Activated CD4-positive, alpha-beta memory T cell treated with anti-CD3 and anti-CD28 coated beads, Interleukin-2, amount 10 ng/mL, durations not matched to agents 7 days and 5 days (primary cell): ENCODE results near the gene ARHGAP27. TPM values are rescaled to one million over a fixed set of nuclear protein-coding genes. Genes with fewer than 3 reads are reported as not detected.
A peak's percentile ranks its signal among the peaks of the same experiment; 100 is the strongest.

Experiments
- CTCF ChIA-PET: fragments of 350-600 bp; sonication (Branson Sonifier 250); formaldehyde crosslinking; loops from one replicate; lab custom pipeline; 2021; ENCODE audit warnings: antibody characterized with exemption, inconsistent platforms; lab: Charles Lee
- POLR2A ChIA-PET: fragments of 350-600 bp; sonication (Branson Sonifier 250); formaldehyde crosslinking; loops from one replicate; lab custom pipeline; 2021; ENCODE audit warnings: antibody characterized with exemption; lab: Charles Lee
- DNase-seq: peaks from one replicate; pipeline ENCODE4 v3.0.0-alpha.2; 2020
- H3K27ac Mint-ChIP-seq: one replicate; pipeline ENCODE4 v1.8.0; 2021; ENCODE audit warnings: mild to moderate bottlenecking, mixed read lengths
- H3K27me3 Mint-ChIP-seq: one replicate; pipeline ENCODE4 v1.8.0; 2021; ENCODE audit warnings: mixed read lengths
- H3K36me3 Mint-ChIP-seq: one replicate; pipeline ENCODE4 v1.8.0; 2021; ENCODE audit warnings: low read depth, mixed read lengths
- H3K4me1 Mint-ChIP-seq: one replicate; pipeline ENCODE4 v1.8.0; 2021; ENCODE audit warnings: mixed read lengths
- H3K4me3 Mint-ChIP-seq: one replicate; pipeline ENCODE4 v1.8.0; 2021; ENCODE audit warnings: mild to moderate bottlenecking, mixed read lengths
- H3K9me3 Mint-ChIP-seq: one replicate; pipeline ENCODE4 v1.8.0; 2021; ENCODE audit warnings: mixed read lengths
- total RNA-seq, 2 experiments: library from RNA; stranded (reverse); gene quantifications; one replicate each; pipeline ENCODE4 v1.2.3, GENCODE V29; 2021

Gene ARHGAP27
- total RNA-seq, 2 experiments from 2014 or later, result 81.4 to 84.4 TPM

DNA sequence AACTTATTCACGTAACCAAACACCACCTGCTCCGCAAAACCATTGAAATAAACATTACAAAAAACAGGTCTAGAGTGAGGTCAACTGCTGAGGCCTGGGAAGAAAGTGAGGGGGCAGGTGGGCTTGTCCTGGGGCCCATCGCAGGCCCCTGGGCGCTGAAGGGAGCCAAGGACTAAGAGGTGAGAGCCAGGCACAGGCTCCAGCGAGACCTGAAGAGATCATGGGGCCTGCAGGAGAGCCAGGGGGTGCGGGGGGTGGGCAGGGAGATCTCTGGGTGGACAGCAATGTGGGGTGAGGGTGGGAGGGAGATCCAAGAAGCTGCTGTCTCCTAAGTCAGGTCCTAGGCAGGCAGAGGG, 7.9 kb downstream of the ARHGAP27 start:
- peaks cover 19% of the 10 kb centered on the region for H3K4me1 Mint-ChIP-seq
- no peak overlapping the region for H3K4me3 Mint-ChIP-seq
- peaks cover 22% of the 10 kb centered on the region for H3K36me3 Mint-ChIP-seq
- H3K27ac Mint-ChIP-seq, result no peak overlapping the region
- no peaks in the 10 kb centered on the region for H3K27me3 Mint-ChIP-seq
- ChIA-PET CTCF (no interaction called here), POLR2A (no interaction called here)
- H3K9me3 Mint-ChIP-seq, result no peaks in the 10 kb centered on the region
- no peak for DNase-seq

- H3K36me3 Mint-ChIP-seq, result peaks cover 19% of the 10 kb centered on the region
- no peaks in the 10 kb centered on the region for H3K27me3 Mint-ChIP-seq
- H3K4me1 Mint-ChIP-seq, result peaks cover 16% of the 10 kb centered on the region
- H3K4me3 Mint-ChIP-seq, result no peak overlapping the region
- no peaks in the 10 kb centered on the region for H3K9me3 Mint-ChIP-seq
- no peak for DNase-seq
- H3K27ac Mint-ChIP-seq, result no peak overlapping the region
- ChIA-PET CTCF (no interaction called here), POLR2A (interaction anchor here (1.4 kb wide), 1 partner anchor 11 kb away, joined by 3 read pairs; no protein-coding TSS in a partner anchor)
Measured at GRCh38 chr17:45423975-45424335, 8.7 kb downstream of the ARHGAP27 start.

GRCh38 chr17:45423304-45423974, 9.2 kb downstream of the ARHGAP27 start:
- POLR2A ChIA-PET, result interaction anchor here (1.4 kb wide), 1 partner anchor 11 kb away, joined by 3 read pairs; no protein-coding TSS in a partner anchor
- H3K9me3 Mint-ChIP-seq, result no peaks in the 10 kb centered on the region
- H3K4me1 Mint-ChIP-seq, result peaks cover 11% of the 10 kb centered on the region
- no peaks in the 10 kb centered on the region for H3K27me3 Mint-ChIP-seq
- DNase-seq, result no peak
- no peak overlapping the region for H3K27ac Mint-ChIP-seq
- H3K4me3 Mint-ChIP-seq, result no peak overlapping the region
- peaks cover 16% of the 10 kb centered on the region for H3K36me3 Mint-ChIP-seq
- CTCF ChIA-PET, result no interaction called here

- DNase-seq, result no peak
- no peaks in the 10 kb centered on the region for H3K27me3 Mint-ChIP-seq
- peak overlapping the region; percentile 2 for H3K27ac Mint-ChIP-seq
- H3K4me3 Mint-ChIP-seq, result no peak overlapping the region
- no peaks in the 10 kb centered on the region for H3K9me3 Mint-ChIP-seq
- CTCF ChIA-PET, result interaction anchor here (0.7 kb wide), 2 partner anchors 31 to 145 kb away, joined by 3 to 6 read pairs; no protein-coding TSS in a partner anchor
- H3K4me1 Mint-ChIP-seq, result peaks cover 28% of the 10 kb centered on the region
- POLR2A ChIA-PET, result interaction anchor here (1.1 kb wide), 1 partner anchor 14 kb away, joined by 3 read pairs; no protein-coding TSS in a partner anchor
- H3K36me3 Mint-ChIP-seq, result peaks cover 7% of the 10 kb centered on the region
Measured at GRCh38 chr17:45414990-45415881, 17.4 kb downstream of the ARHGAP27 start.

- POLR2A ChIA-PET, result no interaction called here
- H3K27me3 Mint-ChIP-seq, result no peaks in the 10 kb centered on the region
Measured at GRCh38 chr17:45413498-45413923, 19.2 kb downstream of the ARHGAP27 start.

GRCh38 chr17:45411348-45412105, 21.1 kb downstream of the ARHGAP27 start:
- POLR2A ChIA-PET, result interaction anchor here (0.6 to 1.3 kb wide), 4 partner anchors 20 to 190 kb away, joined by 3 to 6 read pairs (median 4); partner anchors contain the start of gene FMNL1
- CTCF ChIA-PET, result interaction anchor here (1.4 kb wide), 1 partner anchor 17 kb away, joined by 4 read pairs; no protein-coding TSS in a partner anchor
- DNase-seq, result no peak
- Mint-ChIP-seq H3K9me3 (no peaks in the 10 kb centered on the region), H3K4me3 (peak overlapping the region; percentile 100), H3K36me3 (peaks cover 32% of the 10 kb centered on the region), H3K27me3 (no peaks in the 10 kb centered on the region), H3K27ac (peak overlapping the region; percentile 98), H3K4me1 (peaks cover 56% of the 10 kb centered on the region)

More at GRCh38 chr17:45413498-45413923, 19.2 kb downstream of the ARHGAP27 start:
- Mint-ChIP-seq H3K36me3 (peaks cover 19% of the 10 kb centered on the region), H3K27ac (no peak overlapping the region), H3K9me3 (no peaks in the 10 kb centered on the region), H3K4me1 (peaks cover 39% of the 10 kb centered on the region), H3K4me3 (no peak overlapping the region)
- no peak for DNase-seq
- CTCF ChIA-PET, result no interaction called here

DNA sequence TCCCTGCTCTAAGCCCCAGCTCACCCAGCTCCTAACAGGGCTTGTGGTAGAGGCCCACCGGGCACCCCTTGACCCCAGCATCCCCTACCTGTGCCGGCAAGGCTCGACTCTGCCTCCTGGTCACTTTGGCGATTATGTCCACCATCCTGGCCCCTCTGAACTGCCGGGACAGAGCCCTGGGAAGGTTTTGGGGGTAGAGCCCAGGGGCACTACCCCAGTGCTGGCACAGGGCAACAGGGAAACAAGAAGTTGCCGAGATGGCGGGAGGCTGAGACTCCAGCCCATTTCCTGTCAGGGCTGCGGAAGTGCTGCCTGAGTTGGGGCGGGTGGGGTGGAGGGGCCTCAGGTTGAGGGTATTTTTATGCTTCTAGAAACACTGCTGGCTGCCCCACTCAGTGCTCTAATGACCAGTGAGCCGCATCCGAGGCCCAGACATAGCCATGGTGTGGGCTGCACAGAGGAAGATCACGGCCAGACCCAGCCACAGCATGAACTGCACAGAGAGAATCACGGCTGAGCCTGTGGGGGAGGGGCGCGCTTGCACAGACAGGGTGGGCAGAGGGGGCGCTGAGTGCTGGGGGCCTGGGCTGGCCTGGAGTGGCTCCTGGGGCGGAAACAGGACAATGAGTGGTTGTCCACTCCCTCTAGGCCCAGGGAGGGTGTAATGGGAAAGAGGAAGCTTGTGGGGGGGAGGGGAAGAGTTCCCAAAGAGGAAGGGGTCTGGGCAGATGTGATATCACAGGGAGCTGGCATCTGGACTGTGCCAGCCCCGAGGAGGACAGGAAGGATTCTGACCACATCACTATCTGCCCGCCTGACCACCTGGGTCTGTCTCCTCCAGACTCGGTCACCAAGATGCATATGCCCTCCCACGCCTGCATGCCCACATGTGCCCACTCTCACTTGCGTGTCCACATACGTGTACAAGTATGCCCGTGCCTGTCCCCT, 22.3 kb downstream of the ARHGAP27 start:
- Mint-ChIP-seq H3K36me3 (peaks cover 34% of the 10 kb centered on the region), H3K4me3 (peak overlapping the region; percentile 100), H3K27ac (peak overlapping the region; percentile 98), H3K4me1 (peaks cover 57% of the 10 kb centered on the region), H3K9me3 (no peaks in the 10 kb centered on the region), H3K27me3 (no peaks in the 10 kb centered on the region)
- ChIA-PET POLR2A (interaction anchor here (0.6 to 2.9 kb wide), 13 partner anchors 16 to 720 kb away, joined by 3 to 17 read pairs (median 4); partner anchors contain the start of genes FMNL1, HEXIM1 and MAP3K14), CTCF (interaction anchor here (0.7 to 1.5 kb wide), 6 partner anchors 15 to 275 kb away, joined by 3 to 5 read pairs (median 3); partner anchors contain the start of genes ACBD4 and HEXIM1)
- DNase-seq, result peak; percentile 72

DNA sequence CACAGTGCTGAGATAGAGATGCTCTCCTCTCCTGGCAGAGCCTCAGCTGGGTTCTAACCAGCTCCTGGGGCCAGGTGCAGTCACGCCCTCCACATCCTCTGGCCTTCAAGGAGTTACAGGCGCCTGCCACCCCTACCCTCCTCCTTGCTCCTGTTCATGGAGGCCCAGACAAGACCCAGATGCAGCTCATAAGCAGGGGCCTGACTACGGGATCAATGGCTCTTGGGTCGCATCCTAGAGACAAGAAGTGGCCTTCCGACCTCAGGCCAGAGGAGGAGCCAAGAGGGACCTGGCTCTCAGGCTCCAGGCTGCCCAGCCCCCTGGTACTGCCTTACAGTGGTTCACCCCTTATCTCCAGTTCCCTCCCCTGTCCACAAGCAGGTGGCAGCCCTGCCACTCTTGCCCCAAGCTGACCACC, 23.0 kb downstream of the ARHGAP27 start:
- peak overlapping the region; percentile 98 for H3K27ac Mint-ChIP-seq

DNA sequence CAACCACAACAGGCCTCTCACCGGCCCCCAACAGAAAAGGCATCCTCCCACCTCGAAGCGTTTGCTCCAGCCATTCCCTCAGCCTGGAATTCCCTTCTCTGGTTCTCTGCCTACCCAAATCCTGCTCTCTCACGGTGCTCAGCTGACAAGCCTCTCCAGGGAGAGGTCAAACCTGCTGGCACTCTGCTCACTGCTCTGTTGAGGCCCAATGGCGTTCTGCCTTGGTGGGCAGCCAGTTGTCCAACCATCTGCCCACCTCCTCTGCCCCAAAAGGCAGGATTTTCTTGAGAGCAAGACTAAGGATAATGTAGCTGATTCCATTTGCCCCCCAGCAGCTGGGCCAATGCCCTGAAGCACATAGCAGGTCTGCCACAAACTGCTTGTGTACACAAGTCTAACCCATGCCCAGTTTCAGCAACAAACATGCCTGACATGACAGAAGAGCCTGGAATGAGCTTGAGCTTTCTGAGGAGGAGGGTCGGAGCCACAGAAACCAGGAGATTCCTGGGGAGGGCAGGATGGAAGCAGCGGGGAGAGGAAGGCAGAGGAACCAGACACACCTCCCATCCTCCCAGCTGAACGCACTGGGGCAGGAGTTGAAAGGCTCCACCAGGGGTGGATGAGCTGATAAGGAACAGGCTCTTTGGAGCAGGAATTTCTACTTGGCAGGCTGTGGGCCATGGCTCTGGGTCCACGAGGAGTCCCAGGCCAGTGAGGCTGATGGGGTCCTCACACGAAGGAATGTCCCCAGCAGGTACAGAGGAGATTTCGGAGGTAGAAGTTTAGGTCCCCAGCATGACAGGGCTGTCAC, 23.9 kb downstream of the ARHGAP27 start:
- Mint-ChIP-seq H3K27me3 (no peaks in the 10 kb centered on the region), H3K9me3 (no peaks in the 10 kb centered on the region), H3K4me1 (peaks cover 55% of the 10 kb centered on the region), H3K36me3 (peaks cover 41% of the 10 kb centered on the region), H3K27ac (peak overlapping the region; percentile 98), H3K4me3 (peak overlapping the region; percentile 100)
- DNase-seq, result no peak
- ChIA-PET POLR2A (interaction anchor here (0.8 to 2.9 kb wide), 12 partner anchors 11 to 718 kb away, joined by 3 to 17 read pairs (median 4); partner anchors contain the start of genes HEXIM1 and MAP3K14), CTCF (interaction anchor here (0.9 to 1.5 kb wide), 6 partner anchors 14 to 274 kb away, joined by 3 to 5 read pairs (median 3); partner anchors contain the start of genes ACBD4 and HEXIM1)

More for the DNA sequence above, 23.0 kb downstream of the ARHGAP27 start:
- peaks cover 33% of the 10 kb centered on the region for H3K36me3 Mint-ChIP-seq
- H3K27me3 Mint-ChIP-seq, result no peaks in the 10 kb centered on the region
- H3K4me3 Mint-ChIP-seq, result peak overlapping the region; percentile 100
- no peak for DNase-seq
- H3K9me3 Mint-ChIP-seq, result no peaks in the 10 kb centered on the region
- ChIA-PET POLR2A (interaction anchor here (0.6 to 2.9 kb wide), 11 partner anchors 12 to 719 kb away, joined by 3 to 17 read pairs (median 4); partner anchors contain the start of genes HEXIM1 and MAP3K14), CTCF (interaction anchor here (0.7 to 1.5 kb wide), 7 partner anchors 14 to 274 kb away, joined by 3 to 5 read pairs (median 3); partner anchors contain the start of genes ACBD4 and HEXIM1)
- peaks cover 53% of the 10 kb centered on the region for H3K4me1 Mint-ChIP-seq

DNA sequence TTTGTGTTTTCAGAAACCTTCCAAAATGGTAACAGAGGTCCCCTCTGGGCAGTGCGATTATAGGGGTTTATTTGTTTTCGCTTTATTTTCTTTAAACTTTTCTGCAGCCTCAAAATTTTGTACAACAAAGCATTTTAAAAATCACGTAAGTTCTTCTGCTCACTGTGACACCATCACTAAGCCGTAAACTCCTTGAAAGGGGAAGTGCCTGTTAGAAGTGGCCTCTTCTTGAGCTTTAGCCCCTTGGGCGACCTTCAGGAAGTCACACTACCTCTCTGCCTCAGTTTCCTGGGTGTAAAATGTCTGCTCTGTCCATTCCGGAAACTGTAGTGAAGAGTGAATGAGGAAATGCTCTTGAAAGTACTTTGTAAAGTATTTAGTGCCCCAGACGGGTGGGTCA, 26.6 kb downstream of the ARHGAP27 start:
- Mint-ChIP-seq H3K27me3 (no peaks in the 10 kb centered on the region), H3K27ac (no peak overlapping the region), H3K36me3 (peaks cover 53% of the 10 kb centered on the region), H3K9me3 (no peaks in the 10 kb centered on the region), H3K4me1 (peaks cover 44% of the 10 kb centered on the region), H3K4me3 (no peak overlapping the region)
- CTCF ChIA-PET, result no interaction called here
- POLR2A ChIA-PET, result no interaction called here
- DNase-seq, result no peak
